Epithelial cell of prostate (primary cell): Measurements from ENCODE around the gene TRIM62.

Experiments
- DNase-seq: peaks from one replicate; pipeline ENCODE4 v3.0.0-alpha.2; 2011; ENCODE audit warnings: low read depth, low spot score
- H3K27ac ChIP-seq: fragments of 450-650 bp; 2 replicates; pipeline ENCODE4 v1.5.1; 2017; ENCODE audit warnings: mild to moderate bottlenecking

The TRIM62 gene

DNA sequence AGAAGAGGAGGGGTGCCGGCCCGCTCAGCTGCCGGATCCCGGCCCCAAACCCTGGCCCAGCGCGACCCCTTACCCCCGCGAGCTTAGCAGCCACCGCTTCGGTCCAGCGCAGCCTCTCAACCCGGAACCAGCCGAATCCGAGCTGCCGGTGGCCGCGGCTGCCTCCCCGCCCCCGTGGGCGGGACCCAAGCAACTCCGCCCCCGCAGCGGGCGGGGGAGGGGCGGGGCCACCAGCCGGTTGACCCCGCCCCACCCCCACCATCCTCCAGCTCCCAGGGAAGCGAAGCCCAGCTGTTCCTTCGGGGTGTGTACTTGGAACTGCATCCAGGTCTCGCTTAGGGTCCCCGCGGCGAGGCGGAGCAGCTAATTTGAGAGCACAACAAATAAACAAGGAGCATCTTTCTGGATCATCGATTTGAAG lies at the start of gene TRIM62:
Gene TRIM62, minus strand, starts transcription at position 123 of the 421 bp plus-strand sequence. CDS start 611 bp downstream, outside the sequence.
- H3K27ac ChIP-seq: no peak within 1 kb of the TSS

DNA sequence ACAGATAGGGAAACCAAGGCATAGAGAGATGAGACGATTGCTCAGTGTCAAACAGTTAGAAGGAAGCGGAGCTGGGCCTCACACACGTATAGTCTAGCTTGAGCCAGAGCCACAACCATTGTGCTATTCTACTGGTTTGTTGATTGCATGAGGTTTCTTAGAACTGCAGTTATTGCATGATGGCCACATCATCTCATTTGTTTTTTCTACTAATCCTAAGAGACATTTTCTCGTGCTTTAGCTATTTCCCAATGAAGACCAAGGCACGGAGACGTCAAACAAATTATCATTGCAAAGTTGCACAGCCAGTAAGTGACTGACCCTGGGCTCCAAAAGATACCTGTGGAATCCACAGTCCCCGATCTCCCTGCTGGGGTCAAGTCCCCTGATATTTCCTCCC lies 49.3 kb upstream of the TRIM62 start:
- no peak for DNase-seq
- no peak overlapping the region for H3K27ac ChIP-seq

More for the DNA sequence above, at the start of gene TRIM62:
- DNase-seq: no peak

DNA sequence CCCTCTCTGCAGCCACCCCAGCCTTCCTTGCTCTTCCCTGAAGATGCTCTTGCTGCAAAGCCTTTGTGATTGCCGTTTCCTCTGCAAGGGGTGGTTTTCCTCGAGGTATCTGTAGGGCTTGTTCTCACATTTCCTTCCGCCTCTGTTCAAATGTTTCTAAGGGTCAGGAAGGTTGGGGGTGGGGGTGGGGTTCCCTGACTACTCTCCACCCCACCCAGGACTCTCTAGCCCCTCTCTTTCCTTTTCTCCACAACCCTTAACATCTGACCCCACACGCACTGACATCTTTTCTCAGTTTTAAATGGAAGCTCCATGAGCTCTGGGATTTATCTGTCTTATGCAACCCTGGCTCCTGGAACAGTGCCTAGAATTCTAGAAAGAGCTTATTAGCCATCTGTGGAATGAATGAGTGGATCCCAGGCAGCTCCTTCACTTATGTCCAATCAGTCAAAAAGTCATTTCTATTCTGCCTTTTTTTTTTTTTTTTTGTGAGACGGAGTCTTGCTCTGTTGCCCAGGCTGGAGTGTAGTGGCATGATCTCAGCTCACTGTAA lies 47.2 kb upstream of the TRIM62 start:
- DNase-seq: no peak
- no peak overlapping the region for H3K27ac ChIP-seq

DNA sequence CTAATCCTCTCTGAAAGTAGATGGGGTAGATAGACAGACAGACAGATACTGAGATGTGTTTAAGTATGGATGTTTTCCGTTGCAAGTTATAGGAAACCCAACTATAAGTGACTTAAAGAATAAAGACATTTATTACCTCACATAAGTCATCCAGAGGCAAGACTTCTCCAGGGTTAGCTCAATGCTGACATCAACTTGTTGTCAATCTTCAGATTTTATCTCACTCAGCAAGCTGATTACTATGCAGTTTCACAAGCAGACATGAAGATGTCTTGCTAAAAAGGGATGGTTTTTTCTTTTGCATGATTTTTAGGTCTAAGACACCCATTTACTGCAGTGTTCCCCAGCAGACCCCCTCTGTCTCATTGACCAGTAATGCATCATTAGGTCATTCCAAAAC lies 43.7 kb upstream of the TRIM62 start:
- no peak overlapping the region for H3K27ac ChIP-seq
- no peak for DNase-seq

DNA sequence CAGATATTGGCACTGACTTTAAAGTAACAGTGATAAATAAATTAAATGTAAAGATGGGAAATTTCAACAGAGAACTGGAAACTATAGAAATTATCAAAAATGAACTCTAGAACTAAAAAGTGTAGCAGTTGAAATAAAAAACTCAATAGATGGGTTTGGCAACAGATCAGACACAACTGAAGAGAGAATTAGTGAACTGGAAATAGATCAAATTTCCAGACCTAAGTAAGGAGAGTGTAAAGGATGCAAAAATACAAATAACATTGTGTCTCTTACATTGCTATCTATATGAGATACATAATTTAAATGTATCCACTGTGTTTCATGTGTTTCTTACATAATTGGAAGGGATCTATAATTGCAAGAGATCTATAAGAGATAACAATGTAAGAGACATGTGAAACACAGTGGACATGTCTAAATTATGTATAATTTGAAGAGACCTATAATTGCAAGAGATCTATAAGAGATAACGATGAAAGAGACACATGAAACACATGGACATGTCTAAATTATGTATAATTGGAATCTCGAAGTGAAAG lies 42.4 kb upstream of the TRIM62 start:
- DNase-seq: no peak
- no peak overlapping the region for H3K27ac ChIP-seq

DNA sequence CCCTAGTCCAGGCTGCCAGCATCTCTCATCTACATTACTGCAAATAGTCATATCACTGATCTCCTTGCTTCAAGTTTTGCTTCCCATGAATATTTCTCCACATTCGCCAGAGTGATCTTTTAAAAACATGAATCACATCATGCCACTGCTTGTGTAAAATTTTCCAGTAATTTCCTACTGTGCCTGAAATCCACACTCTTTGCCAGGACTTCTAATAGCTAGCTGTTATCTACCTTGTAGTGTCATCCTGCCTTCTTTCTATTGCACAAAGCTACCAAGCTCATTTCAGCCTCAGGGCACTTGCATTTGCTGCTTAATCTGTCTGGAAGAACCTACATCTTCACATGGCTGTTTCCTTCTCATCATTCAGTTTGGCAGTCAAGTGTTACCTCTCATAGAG lies 40.5 kb upstream of the TRIM62 start:
- no peak for DNase-seq
- peak overlapping the region; percentile 95 for H3K27ac ChIP-seq

DNA sequence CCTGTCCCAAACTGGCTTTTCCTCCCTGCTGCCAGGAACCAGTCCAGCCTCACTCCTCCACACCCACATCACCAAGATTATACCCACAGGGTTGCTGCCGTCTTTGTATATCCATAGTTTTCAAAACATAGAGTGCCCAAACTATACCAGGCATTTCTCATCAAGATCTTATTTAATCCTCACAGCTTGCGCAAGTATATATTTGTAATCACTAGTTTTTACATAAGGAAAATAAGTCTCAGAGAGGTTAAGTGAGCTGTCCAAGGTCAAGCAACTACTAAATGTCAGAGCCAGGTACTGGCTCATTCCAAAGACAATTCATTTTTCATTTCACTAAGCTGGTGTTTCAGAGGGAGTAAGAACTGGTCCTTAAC lies 39.5 kb upstream of the TRIM62 start:
- peak; percentile 45 for DNase-seq
- H3K27ac ChIP-seq: peak overlapping the region; percentile 95

DNA sequence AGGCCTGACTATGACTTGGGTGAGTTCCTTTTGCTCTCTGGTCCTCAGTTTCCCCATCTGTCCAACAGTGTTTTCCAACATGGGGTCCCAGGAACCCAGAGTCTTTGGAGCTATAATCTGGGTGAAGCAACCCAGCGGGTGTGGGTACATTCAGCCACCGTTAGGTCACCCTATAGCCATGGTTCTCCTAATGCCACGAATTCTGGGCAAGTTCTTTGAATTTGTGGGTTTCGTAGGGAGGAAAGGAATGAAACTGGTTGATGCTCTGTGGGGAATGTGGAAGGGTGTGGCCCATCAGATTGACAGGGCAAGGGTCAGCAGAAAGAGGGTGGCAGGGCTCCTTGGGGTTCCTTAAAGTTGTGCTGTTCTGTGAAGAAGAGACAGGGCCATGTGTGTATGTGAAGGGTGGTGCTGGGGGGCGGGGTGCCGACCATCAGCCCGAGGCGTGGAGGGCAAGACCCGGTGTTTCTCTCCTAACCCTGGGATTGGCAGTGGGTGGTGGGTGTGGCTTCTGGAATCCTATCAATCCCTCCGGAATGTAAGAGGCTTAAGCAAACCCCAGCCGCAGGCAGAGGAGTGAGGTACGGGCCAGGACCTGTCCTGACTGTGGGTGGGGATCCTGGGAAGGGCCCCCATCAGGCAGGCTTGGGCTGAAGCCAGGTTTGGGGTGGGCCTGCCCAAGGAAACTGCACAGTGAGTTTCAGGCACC lies 39.0 kb upstream of the TRIM62 start:
- peak overlapping the region; percentile 95 for H3K27ac ChIP-seq
- peak; percentile 68 for DNase-seq

DNA sequence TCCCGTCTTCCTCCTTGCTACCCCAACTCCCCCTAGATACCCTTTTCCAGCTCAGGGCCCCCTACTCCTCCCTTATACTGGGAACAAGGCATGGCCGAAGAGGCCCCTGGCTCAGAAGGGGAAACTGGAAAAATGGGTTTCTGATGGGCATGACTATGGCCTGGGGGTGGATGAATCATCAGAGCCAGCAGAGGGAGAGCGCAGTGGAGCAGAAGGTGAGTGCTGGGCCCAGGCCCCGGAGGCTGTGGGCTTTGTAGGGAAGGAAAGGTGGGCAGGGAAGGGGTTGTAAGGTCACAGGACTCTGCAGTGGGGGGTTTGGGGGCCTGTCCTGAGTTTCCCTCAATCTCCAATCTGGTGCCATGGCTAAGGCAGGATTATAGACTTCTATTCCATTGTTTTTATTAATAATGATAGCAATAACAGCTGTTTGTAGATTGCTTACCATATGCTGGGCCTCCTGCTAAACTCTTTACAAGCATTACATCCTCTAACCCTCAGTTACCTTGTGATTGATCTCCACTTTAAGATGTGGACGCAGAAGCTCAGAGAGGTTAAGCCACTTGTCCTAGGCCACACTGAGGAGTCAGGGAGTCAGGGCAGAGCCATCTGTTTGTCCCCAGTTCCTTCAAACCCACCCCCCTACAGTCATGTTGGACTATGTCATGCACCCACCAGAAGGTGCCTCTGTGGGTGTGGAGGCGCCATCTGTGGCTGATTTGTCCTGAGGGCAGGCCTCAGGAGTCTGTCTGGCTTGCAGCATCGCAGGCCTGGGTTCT lies 38.2 kb upstream of the TRIM62 start:
- no peak for DNase-seq

DNA sequence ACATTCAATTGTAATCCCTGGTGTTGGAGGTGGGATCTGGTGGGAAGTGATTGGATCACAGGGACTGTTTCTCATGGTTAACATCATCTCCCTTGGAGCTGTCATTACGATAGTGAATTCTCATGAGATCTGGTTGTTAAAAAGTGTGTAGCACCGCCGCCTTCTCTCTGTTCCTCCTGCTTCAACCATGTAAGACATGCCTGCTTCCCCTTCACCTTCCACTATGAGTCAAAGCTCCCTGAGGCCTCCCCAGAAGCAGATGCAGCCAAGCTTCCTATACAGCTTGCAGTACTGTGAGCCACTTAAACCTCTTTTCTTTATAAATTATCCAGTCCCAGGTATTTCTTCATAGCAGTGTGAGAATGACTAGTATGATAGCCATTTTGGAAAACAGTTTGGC lies 30.1 kb upstream of the TRIM62 start:
- no peak for DNase-seq
- no peak overlapping the region for H3K27ac ChIP-seq

More for the DNA sequence above, 38.2 kb upstream of the TRIM62 start:
- H3K27ac ChIP-seq: peak overlapping the region; percentile 95

DNA sequence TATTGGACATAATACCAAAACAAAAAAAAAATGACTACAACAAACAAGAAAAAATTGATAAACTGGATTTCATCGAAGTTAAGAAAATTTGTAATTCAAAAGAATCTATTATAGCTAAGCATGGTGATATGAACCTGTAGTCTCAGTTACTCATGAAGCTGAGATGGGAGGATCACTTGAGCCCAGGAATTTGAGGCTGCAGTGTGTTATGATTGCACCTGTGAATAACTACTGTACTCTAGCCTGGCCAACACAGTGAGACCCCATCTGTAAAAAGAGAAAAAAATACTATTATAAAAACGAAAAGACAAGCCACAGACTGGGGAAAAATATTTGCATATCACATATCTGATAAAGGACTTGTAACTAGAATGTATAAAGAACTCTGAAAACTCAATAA lies 24.5 kb upstream of the TRIM62 start:
- DNase-seq: no peak
- H3K27ac ChIP-seq: no peak overlapping the region

DNA sequence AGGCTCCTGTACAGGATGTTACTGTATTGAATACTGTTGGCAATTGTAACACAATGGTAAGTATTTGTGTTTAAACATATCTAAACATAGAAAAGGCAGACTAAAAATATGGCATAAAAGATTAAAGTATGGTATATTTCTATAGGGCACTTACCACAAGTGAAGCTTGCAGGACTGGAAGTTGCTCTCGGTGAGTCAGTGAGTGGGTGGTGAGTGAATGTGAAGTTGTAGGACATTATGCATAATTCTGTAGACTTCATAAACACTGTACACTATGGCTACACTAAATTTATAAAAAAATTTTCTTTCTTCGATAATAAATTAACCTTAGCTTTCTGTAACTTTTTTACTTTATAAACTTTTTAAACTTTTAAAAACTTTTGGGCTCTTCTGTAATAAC lies 13.7 kb upstream of the TRIM62 start:
- H3K27ac ChIP-seq: no peak overlapping the region
- DNase-seq: no peak

DNA sequence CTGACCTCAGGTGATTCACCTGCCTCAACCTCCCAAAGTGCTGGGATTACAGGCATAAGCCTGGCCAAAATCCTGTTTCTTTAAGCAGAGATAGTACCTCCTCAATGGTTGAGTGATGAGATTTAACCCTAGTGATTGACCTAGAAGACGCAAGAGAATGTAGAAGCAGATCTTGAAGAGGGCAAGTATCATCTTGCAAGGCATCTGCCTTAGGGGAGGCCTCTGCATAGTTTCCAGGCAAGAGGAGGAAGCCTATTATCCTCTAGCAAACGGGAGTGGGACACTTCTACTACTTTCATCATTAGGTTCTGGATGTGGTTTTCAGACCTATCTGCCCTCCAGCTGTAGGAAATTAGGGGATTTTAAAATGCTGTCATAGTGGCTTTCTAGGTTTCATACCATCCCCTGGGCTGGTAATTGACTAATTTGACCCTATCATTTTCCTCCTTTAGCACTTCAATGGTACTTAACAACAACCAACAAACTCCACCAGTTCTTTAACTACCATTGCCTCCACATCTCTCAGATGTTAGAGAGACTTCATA lies 10.0 kb upstream of the TRIM62 start:
- H3K27ac ChIP-seq: no peak overlapping the region
- no peak for DNase-seq

DNA sequence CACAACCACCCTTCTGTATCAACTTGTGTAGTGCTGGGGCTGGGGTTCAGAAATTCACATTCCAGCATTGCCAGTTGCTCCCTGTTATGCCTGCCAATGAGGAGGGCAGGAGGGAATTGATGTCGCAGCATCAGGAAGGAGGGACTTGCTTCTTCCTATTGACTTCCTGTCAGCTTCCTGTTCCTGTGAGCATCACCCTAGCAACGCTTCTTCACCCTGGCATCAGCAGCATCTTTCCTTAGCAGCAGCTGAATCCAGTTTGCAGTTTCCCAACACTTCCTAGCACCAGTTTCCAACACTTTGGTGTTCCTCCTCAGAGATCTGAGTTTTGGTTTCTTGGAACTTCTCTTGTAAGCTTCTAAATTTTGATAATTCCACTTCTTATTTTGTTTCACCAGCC lies 8.9 kb upstream of the TRIM62 start:
- DNase-seq: no peak
- H3K27ac ChIP-seq: no peak overlapping the region

DNA sequence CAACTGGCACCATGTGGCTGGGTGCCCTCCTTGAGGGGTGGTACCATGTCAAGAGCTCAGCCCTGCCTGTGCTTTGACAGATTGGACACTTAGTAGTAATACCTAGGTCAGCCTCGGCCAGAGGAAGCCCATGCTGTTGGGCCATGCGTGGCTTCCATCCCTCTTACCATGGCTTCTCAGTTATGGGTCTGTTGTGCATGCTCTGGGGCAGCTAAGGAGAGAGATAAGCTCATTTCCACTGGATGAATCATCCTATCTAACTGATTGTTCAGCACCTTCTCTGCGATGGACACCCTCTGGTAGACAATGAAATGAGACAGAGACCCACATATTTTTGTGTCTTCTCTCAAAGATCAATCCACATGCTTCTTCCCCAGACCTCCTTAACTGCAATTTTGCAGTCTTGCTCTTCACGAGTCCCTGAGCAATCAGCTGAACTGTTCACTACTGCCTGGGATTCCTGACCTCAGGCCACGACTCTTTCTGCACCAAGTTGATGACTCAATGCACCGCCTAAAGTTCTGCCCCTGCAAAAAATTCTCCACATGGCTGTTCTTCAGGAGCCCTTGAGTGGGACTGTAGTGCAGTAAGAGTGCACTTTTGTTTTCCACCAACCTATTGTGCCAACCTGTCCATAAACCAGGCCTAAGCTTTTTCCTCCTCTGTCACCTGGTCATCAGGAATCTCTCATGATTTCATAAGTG lies 6.9 kb upstream of the TRIM62 start:
- H3K27ac ChIP-seq: no peak overlapping the region
- no peak for DNase-seq

DNA sequence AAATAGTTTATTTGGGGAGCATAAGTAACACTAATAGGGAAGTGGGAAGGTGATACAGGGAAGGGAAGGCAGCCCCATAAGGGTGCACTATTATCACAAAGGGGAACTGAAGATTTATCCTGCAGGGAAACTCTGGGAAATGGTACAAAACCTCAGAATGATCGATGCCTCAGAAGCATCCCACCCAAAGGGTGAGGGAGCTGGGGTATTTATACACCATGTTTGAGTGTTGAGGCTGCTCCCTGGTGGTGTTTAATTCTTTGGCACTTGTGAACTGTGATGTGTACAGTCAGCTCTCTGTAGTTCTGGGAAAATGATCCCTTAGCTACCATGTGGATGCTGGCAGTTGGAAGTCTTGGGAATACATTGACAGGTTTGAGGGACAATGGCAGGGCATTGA lies 5.1 kb upstream of the TRIM62 start:
- DNase-seq: no peak
- H3K27ac ChIP-seq: no peak overlapping the region

DNA sequence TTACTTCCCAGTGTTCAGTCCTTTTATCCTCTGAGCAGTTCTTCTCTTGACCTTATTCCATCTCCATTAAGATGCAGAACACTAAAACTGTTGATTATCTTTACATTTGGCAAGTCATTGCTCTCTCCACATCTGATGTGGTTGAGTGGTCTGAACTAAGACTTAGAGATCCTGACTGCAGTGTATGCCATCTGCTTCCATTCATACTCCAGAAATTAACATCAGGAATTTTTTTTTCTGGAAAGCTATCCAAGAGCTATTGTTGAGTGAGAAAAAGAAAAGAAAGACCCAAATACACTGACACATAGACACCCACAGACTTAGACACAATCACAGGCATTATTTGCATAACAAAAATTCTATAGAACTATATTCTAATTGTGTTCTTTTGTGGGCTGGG lies 3.7 kb upstream of the TRIM62 start:
- no peak for DNase-seq
- no peak overlapping the region for H3K27ac ChIP-seq

DNA sequence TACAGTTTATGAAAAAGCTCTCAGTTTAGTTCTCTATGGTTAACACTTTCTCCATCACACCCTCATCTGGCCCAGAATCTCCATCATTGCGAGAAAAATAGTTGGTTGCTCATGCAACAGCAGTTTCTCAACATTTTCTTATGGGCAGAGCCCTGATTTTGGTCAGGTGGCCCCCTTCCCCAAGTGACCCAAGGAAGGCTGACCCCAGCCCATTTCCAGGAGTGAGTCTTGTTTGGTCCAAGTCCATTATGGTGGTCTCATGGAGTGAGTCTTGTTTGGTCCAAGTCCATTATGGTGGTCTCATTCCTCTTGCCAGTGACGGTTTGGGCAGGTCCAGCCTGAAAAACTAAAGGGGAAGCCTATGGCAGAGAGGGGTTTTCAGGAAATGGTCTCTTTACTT lies 1.5 kb upstream of the TRIM62 start:
- no peak for DNase-seq
- H3K27ac ChIP-seq: no peak overlapping the region

DNA sequence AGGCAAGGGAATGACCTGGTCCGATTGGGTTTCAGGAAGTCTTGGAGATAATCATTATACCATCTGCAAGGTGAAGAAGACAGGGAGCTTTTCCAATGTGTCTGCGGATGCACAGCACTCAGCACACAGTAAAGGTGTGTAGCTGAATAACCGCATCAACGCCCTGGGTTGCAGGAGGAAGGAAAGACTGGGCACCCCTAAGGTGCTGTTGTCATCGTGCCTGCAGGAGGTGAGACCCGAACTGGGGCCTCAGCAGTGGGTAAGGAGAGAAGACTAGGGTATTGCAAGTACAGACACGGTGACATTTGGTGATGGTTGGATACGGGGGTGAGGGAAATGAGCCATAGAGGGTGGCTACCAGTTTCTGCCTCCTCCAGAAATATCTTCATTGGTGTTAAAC lies 1.1 kb upstream of the TRIM62 start:
- no peak for DNase-seq

DNA sequence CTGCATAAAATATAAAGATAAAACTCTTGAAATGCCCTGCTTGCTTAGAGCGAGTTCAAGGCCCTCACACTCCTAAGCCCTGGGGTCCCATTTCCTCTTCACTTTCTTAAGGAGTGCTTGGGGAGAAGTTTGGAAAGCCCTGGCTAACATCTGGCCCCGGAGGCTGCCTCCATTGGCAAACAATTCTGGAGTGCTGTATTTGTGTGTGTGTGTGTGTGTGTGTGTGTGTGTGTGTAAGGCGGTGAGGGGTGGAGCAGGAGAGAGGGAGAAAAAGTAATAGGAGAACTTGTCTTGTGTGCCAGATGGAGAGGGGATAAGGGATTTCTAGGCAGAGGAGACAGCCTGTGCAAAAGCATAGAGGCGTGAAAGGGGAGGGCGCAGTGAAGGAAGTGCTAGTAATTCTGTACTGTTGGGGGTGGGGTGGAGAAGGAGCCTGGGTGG lies 578 bp upstream of the TRIM62 start:
- no peak overlapping the region for H3K27ac ChIP-seq
- DNase-seq: no peak

More for the DNA sequence above, 1.1 kb upstream of the TRIM62 start:
- no peak overlapping the region for H3K27ac ChIP-seq
